K562 (cell line): ENCODE data around the gene CYP2W1. TPM values are rescaled to one million over a fixed set of nuclear protein-coding genes. Genes with fewer than 3 reads are reported as not detected.

Experiments used
- ATAC-seq: fragments of 200-7000 bp; cut with Tn5 transposase; 3 replicates; pipeline ENCODE4 v1.9.1; 2020; ENCODE audit warnings: moderate library complexity
- BruUV-seq: library from RNA; stranded (reverse); fragments of 400-500 nt; replicated peaks from 2 replicates; lab custom pipeline; 2021; lab: Mats Ljungman, UMichigan
- CTCF ChIA-PET: fragments of 300-600 bp; formaldehyde crosslinking; extraction: SDS; loops from one replicate; lab custom pipeline; 2021; ENCODE audit warnings: low intra/inter-chr PET ratio; lab: Yijun Ruan, JAX
- POLR2A ChIA-PET: fragments of 300-600, 350-650 bp; sonication (Branson Sonifier 250); formaldehyde crosslinking; extraction: SDS; loops from one replicate; lab custom pipeline; 2021; ENCODE audit warnings: antibody characterized with exemption, inconsistent platforms; lab: Yijun Ruan, JAX
- DNase-seq, 4 experiments: peaks; one replicate each; pipeline versions ENCODE4 v3.0.0 to v3.0.0-alpha.2; 2011 to 2018; ENCODE audit warnings: low spot score in 3 of 4, mixed read lengths in 3 of 4; ENCODE audit errors: extremely low read depth in 1 of 4
- FAIRE-seq: peaks from 2 replicates; lab custom pipeline; 2011; peaks lifted over from hg19 to GRCh38; lab: Jason Lieb, UNC
- H2AFZ ChIP-seq: 2 replicates; pipeline ENCODE4 v1.6.0; 2011; ENCODE audit warnings: low read depth, low read length, control low read depth, inconsistent platforms
- H3K27ac ChIP-seq: fragments of 200-600 bp; 3 replicates; pipeline ENCODE4 v1.8.0; 2011; ENCODE audit warnings: low read depth, mild to moderate bottlenecking, control low read depth, inconsistent platforms, low read length, moderate library complexity, mixed read lengths; ENCODE audit errors: extremely low read depth
- H3K27me3 ChIP-seq, 2 experiments: fragments of 300-600 bp in 1 of 2; 2 replicates in 1 of 2; 3 replicates in 1 of 2; pipeline versions ENCODE4 v1.6.0 to v1.8.0; 2011; ENCODE audit warnings: inconsistent platforms in 2 of 2, low read length in 2 of 2, mild to moderate bottlenecking in 1 of 2, mixed read lengths in 1 of 2, moderate library complexity in 1 of 2; ENCODE audit not compliant: control insufficient read depth in 2 of 2, insufficient read depth in 2 of 2
- H3K36me3 ChIP-seq: fragments of 300-600 bp; 3 replicates; pipeline ENCODE4 v1.8.0; 2011; ENCODE audit warnings: mild to moderate bottlenecking, low read length, inconsistent platforms; ENCODE audit not compliant: control insufficient read depth, insufficient read depth
- H3K4me1 ChIP-seq, 2 experiments: fragments of 200-600 bp in 1 of 2; replicated peaks in 1 of 2; 2 replicates in 1 of 2; 3 replicates in 1 of 2; pipeline versions ENCODE4 v1.5.1 to v1.8.0; 2011; ENCODE audit warnings: inconsistent platforms in 2 of 2, low read length in 2 of 2, mild to moderate bottlenecking in 1 of 2, mixed read lengths in 1 of 2, moderate library complexity in 1 of 2; ENCODE audit not compliant: control insufficient read depth in 2 of 2, insufficient read depth in 2 of 2
- H3K4me2 ChIP-seq: 2 replicates; pipeline ENCODE4 v1.6.1; 2011; ENCODE audit warnings: low read length, control low read depth, inconsistent platforms, mixed read lengths; ENCODE audit not compliant: insufficient read depth
- H3K4me3 ChIP-seq: fragments of 200-600 bp; sonication (generic), shearing (Covaris generic); 2 replicates; pipeline ENCODE4 v1.5.1; 2016; ENCODE audit warnings: control low read depth, inconsistent platforms
- H3K79me2 ChIP-seq: fragments of 200-600 bp; 3 replicates; pipeline ENCODE4 v1.8.0; 2011; ENCODE audit warnings: low read length, inconsistent platforms; ENCODE audit not compliant: control insufficient read depth, insufficient read depth
- H3K9ac ChIP-seq, 2 experiments: 2 replicates each; pipeline versions ENCODE4 v1.6.0 to v1.6.1; 2011; ENCODE audit warnings: low read depth in 2 of 2, low read length in 2 of 2, control low read depth in 1 of 2, inconsistent platforms in 1 of 2, mild to moderate bottlenecking in 1 of 2, mixed read lengths in 1 of 2; ENCODE audit not compliant: insufficient read depth in 1 of 2
- H3K9me1 ChIP-seq: one replicate; pipeline ENCODE4 v1.6.0; 2011; ENCODE audit warnings: inconsistent platforms, mild to moderate bottlenecking, low read length, moderate library complexity; ENCODE audit not compliant: control insufficient read depth, insufficient read depth
- H3K9me3 ChIP-seq: replicated peaks from 2 replicates; pipeline ENCODE4 v1.5.1; 2011; ENCODE audit warnings: low read depth, low read length, inconsistent platforms; ENCODE audit not compliant: control insufficient read depth, insufficient read depth
- H4K20me1 ChIP-seq: replicated peaks from 2 replicates; pipeline ENCODE4 v1.6.1; 2011; ENCODE audit warnings: low read length, inconsistent platforms, mixed read lengths; ENCODE audit not compliant: control insufficient read depth, insufficient read depth
- POLR2G ChIP-seq: fragments of 200-400 bp; formaldehyde crosslinking; IDR thresholded peaks from 2 replicates; pipeline ENCODE4 v1.6.1; 2017; ENCODE audit warnings: low read depth, mild to moderate bottlenecking, antibody characterized with exemption, low read length, moderate library complexity
- ZNF134 ChIP-seq: fragments of 250-450 bp; sonication (Bioruptor Pico); conservative IDR thresholded peaks from 2 replicates; pipeline ENCODE4 v1.4.0; 2020
- WGBS: fragments of 100-300 bp; shearing (Covaris generic); methylation state at CpG from one replicate; pipeline ENCODE4 v1.1.6; 2016; ENCODE audit warnings: low coverage, mixed read lengths; ENCODE audit not compliant: insufficient coverage; ENCODE audit errors: missing lambda C conversion rate; 5-methylcytosine and 5-hydroxymethylcytosine counted together
- in situ Hi-C: fragments of 300-500 bp; cut with MboI; formaldehyde crosslinking; loops from 4 replicates; pipeline ENCODE4 v1.15.0; 2018; ENCODE audit warnings: inconsistent platforms, mixed read lengths
- intact Hi-C: fragments of 100-400 bp; cut with micrococcal nuclease; formaldehyde crosslinking; loops from 2 replicates; pipeline ENCODE4 v1.14.2; 2022
- polyA plus RNA-seq, 8 experiments: library from polyadenylated mRNA; depleted of rRNA in 4 of 8; stranded (reverse) in 5 of 8; unstranded in 3 of 8; fragments of >200 nt; fragmentation: Nextera tagmentation in 2 of 8; fragmentation: Illumina TruSeq in 1 of 8; extraction: Ambion mirVana in 2 of 8; extraction: Trizol in 1 of 8; gene quantifications; 2 replicates each; pipeline versions ENCODE4 v1.2.1 to v1.2.3, GENCODE V29; 2011 to 2014; ENCODE audit warnings: inconsistent platforms in 1 of 8, missing spikeins in 1 of 8
- total RNA-seq, 7 experiments: library from RNA; depleted of rRNA in 6 of 7; stranded (reverse); fragments of >200 nt in 6 of 7; fragmentation: Illumina TruSeq in 2 of 7; extraction: Trizol in 2 of 7; gene quantifications; 2 replicates each; pipeline versions ENCODE4 v1.2.1 to v1.2.3, GENCODE V29; 2011 to 2021; ENCODE audit warnings: low replicate concordance in 1 of 7

CYP2W1 gene
- total and polyA plus RNA-seq, 9 of the 15 experiments (the other 6 are each of a cell fraction or from before 2014, with no cell fraction given): not detected

DNA sequence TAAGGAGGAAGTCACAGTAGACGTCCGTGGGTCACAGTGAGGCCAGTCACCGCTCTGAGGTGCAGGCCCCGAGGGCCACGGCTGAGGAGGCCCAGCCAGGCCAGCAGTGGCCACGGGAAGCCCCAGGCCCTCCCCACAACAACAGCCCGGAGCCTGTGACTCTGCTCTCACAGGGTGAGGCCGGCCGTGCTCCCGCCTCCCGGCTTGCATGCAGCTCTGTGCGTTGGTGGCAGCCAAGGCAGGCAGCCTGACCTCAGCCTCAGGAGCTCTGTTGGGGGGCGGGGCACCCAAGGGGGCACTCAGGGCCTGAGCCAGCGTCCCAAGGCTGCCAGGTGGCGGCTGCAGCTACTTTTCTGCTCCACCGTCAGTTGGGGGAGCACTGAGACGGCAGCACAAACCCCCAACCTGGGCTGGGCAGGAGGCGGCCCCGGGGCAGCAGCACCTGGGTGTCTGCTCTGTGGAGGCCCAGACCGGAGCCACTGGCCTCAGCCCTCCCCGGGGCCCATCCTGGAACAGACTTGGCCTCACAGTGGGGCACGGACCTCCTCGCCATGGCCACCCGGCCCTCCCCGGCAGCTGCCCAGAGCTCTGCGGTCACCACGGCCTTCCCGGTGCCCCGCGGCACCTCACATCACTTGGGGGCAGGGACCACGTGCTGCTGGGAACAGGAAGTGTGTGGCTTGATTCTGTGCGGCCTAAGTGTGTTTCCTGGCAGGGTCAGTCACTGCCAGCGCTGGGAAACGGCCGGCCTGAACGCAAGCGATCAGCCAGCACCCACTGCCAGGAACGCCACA lies 13.3 kb downstream of the CYP2W1 start:
- intact Hi-C loops (no loop called here), in situ Hi-C loops (loop anchor here (5.0 to 25.0 kb wide), 2 partner anchors 66 to 166 kb away; partner anchors contain the start of gene ZFAND2A)
- Histone ChIP-seq H3K27me3 (no peaks in the 10 kb centered on the region), H3K79me2 (no peaks in the 10 kb centered on the region), H3K36me3 (peaks cover 18% of the 10 kb centered on the region; the same call in 1 of the 3 replicates), H4K20me1 (no peaks in the 10 kb centered on the region), H3K9me1 (no peaks in the 10 kb centered on the region), H3K9me3 (no peaks in the 10 kb centered on the region), H3K4me1 (peaks cover 0 to 78% of the 10 kb centered on the region in 2 experiments; a peak in 2 of 5 replicates), H3K4me3 (no peak overlapping the region), H3K4me2 (no peak overlapping the region), H3K9ac (peak overlapping the region in 1 of 2 experiments; percentile 71; a peak in 2 of 4 replicates)
- ChIA-PET POLR2A (interaction anchor here (1.0 to 1.6 kb wide), 2 partner anchors 44 to 90 kb away, joined by 3 read pairs; no protein-coding TSS in a partner anchor), CTCF (interaction anchor here (1.6 kb wide), 1 partner anchor 70 kb away, joined by 8 read pairs; no protein-coding TSS in a partner anchor)
- no peak for DNase-seq
- peak; percentile 18 for TF ChIP-seq POLR2G
- no peak for TF ChIP-seq ZNF134
- TF ChIP-seq, all 486 proteins: peak for 1
- no peak for FAIRE-seq
- H2AFZ ChIP-seq: no peak overlapping the region
- BruUV-seq: no TSS peak
- WGBS: 83% methylated on average over 16 of the region's 38 CpGs
- H3K27ac ChIP-seq: no peak overlapping the region
- no peak for ATAC-seq
